Thymus (tissue), 11 donors: Measurements from ENCODE around the gene CDYL2. TPM values are rescaled to one million over a fixed set of nuclear protein-coding genes. Genes with fewer than 3 reads are reported as not detected.

Experiments used
- DNase-seq, 9 donors: peaks; one replicate each; pipeline ENCODE4 v3.0.0-alpha.2; 2013; ENCODE audit warnings: low spot score in 9 of 9, low read depth in 6 of 9, missing footprints in 1 of 9
- H3K27ac ChIP-seq, 2 donors: one replicate each; pipeline ENCODE4 v1.5.1; 2013; ENCODE audit warnings: control low read depth in 1 of 2, low read depth in 1 of 2, low read length in 1 of 2, mild to moderate bottlenecking in 1 of 2, moderate library complexity in 1 of 2
- H3K27me3 ChIP-seq, 2 donors: one replicate each; pipeline ENCODE4 v1.5.1; 2013; ENCODE audit warnings: low read length in 1 of 2; ENCODE audit not compliant: control insufficient read depth in 2 of 2, insufficient read depth in 1 of 2
- H3K36me3 ChIP-seq, 2 donors: one replicate each; pipeline ENCODE4 v1.5.1; 2013; ENCODE audit warnings: low read length in 1 of 2, mild to moderate bottlenecking in 1 of 2, moderate library complexity in 1 of 2; ENCODE audit not compliant: control insufficient read depth in 2 of 2, insufficient read depth in 2 of 2
- H3K4me1 ChIP-seq, 2 donors: one replicate each; pipeline ENCODE4 v1.5.1; 2013; ENCODE audit warnings: low read length in 2 of 2; ENCODE audit not compliant: control insufficient read depth in 2 of 2, insufficient read depth in 2 of 2
- H3K4me3 ChIP-seq, 2 donors: one replicate each; pipeline ENCODE4 v1.5.1; 2013; ENCODE audit warnings: low read length in 2 of 2, control low read depth in 1 of 2, mild to moderate bottlenecking in 1 of 2
- H3K9me3 ChIP-seq, 2 donors: one replicate each; pipeline ENCODE4 v1.5.1; 2013; ENCODE audit warnings: low read length in 1 of 2, mild to moderate bottlenecking in 1 of 2; ENCODE audit not compliant: control insufficient read depth in 2 of 2, insufficient read depth in 1 of 2
- WGBS: extraction: QIAGEN DNeasy Blood & Tissue Kit; methylation state at CpG from one replicate; pipeline ENCODE4 v1.1.7; 2013; 5-methylcytosine and 5-hydroxymethylcytosine counted together
- polyA plus RNA-seq: library from polyadenylated mRNA; stranded (reverse); fragments of 200-250 nt; gene quantifications from one replicate; pipeline ENCODE4 v1.2.3, GENCODE V29; 2013
- total RNA-seq: library from RNA; stranded (reverse); fragments of 120-200 nt; gene quantifications from one replicate; pipeline ENCODE4 v1.2.4, GENCODE V29; 2013
- donor health status: healthy.

CDYL2 gene
- total and polyA plus RNA-seq, 2 donors: 2.0 to 2.6 TPM

DNA sequence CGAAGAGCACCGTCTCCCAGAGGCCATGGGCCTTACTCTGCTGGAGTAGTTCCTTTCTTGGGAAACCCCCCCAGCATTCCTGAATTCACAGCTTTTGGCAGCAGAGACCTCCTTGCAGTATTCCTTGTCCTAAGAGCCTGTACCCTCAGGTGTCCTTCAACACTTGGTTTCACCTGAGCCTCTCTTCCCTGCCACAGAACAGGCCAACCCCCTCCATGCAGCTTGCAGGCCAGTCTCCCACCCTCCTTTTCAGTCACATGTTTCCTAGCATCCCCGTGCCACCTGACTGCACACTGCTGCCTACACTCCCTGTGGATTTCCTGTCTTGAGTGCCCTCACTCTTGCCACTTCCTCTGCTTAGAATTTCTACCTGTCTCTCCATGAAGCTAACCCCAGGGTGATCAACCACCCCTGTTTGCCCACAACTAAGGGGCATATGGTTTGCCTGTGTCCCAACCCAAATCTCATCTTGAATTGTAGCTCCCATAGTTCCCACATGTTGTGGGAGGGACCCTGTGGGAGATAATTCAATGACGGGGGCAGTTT lies 198.1 kb downstream of the CDYL2 start:
- Histone ChIP-seq H3K27ac (no peak overlapping the region), H3K9me3 (peaks cover 0 to 4% of the 10 kb centered on the region in 2 donors), H3K36me3 (no peaks in the 10 kb centered on the region), H3K4me1 (no peaks in the 10 kb centered on the region), H3K27me3 (no peaks in the 10 kb centered on the region), H3K4me3 (no peak overlapping the region)
- no peak for DNase-seq
- 68% methylated on average over 4 of the region's 4 CpGs for WGBS

DNA sequence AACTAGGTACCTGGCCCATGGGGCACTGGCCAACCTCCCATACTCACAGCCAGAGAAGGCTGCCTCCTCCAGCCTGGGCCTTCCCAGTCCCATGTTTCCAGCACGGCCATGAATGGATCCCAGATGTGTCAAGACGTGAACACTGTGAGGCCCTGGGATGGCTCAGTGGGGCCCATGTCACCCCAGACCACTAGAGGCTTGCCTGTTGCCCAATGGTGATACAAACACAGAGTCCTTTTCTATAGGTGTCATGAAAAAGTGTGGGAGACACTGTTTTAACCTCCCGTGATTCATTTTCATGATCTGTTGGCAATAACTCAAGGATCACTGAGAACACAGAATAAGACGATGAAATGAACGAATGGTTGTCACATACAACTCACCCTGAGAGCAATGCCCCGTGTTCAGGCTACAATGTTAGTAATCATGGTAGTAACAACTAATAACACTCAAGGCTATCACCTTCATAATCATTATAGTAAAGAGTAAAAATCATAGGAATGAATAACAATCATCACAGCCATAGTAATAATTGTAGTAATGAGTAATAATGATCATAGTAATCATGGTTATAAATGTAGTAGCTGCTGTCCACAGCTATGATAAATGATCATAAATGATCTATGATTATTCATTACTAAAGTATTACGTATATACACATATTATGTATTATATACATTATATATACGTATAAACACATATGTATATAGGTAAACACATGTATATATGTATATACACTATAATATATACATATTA lies 199.6 kb downstream of the CDYL2 start:
- Histone ChIP-seq H3K27ac (no peak overlapping the region), H3K27me3 (no peaks in the 10 kb centered on the region), H3K4me3 (no peak overlapping the region), H3K4me1 (no peaks in the 10 kb centered on the region), H3K36me3 (no peaks in the 10 kb centered on the region), H3K9me3 (peaks cover 0 to 4% of the 10 kb centered on the region in 2 donors)
- 97% methylated on average over 8 of the region's 8 CpGs for WGBS
- DNase-seq: no peak

DNA sequence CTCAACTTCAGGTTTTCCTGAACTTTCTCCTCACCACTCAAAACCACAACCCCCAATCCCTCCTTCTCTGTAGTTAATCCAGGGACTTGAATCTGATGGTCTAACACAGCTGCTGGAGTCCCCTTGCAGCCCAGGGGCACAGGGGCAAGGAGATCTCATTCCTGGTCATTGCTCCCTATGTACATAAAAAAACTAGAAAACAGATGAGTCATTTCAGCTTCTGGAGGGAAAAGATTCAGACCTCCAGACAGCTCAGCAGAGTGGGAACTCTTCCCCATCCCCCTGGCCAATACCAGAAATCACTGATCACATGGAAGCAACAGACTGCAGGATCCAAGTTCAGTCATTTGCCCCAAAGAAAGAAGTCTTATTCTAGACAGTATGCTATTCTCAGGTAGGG lies 201.5 kb downstream of the CDYL2 start:
- H3K9me3 ChIP-seq: peaks cover 0 to 4% of the 10 kb centered on the region in 2 donors
- H3K36me3 ChIP-seq: no peaks in the 10 kb centered on the region
- no peaks in the 10 kb centered on the region for H3K27me3 ChIP-seq
- H3K27ac ChIP-seq: no peak overlapping the region
- H3K4me1 ChIP-seq: no peaks in the 10 kb centered on the region
- H3K4me3 ChIP-seq: no peak overlapping the region
- no peak for DNase-seq

DNA sequence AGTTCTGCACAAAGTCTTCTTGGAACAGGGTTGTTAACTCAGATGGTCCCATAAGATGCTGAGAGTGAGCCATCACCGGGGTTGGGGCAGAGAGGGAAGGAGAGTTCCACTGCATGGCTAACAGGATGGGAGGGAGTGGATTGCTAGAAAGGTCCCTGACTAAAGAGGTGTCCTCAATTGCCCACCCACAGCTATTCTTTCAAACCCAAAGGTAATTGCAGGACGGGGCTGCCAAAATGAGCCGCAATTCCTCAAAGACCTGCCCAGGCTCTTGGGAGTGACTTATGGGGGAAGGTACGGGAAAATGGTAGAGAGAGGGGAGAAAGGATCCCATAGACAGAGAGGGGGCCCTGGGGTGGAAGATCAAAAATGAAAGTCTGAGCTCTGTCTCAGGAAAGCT lies 203.2 kb downstream of the CDYL2 start:
- Histone ChIP-seq H3K4me1 (no peaks in the 10 kb centered on the region), H3K36me3 (no peaks in the 10 kb centered on the region), H3K4me3 (no peak overlapping the region), H3K27ac (no peak overlapping the region), H3K27me3 (no peaks in the 10 kb centered on the region), H3K9me3 (peaks cover 0 to 4% of the 10 kb centered on the region in 2 donors)
- WGBS: 97% methylated on average over 4 of the region's 4 CpGs
- no peak for DNase-seq

DNA sequence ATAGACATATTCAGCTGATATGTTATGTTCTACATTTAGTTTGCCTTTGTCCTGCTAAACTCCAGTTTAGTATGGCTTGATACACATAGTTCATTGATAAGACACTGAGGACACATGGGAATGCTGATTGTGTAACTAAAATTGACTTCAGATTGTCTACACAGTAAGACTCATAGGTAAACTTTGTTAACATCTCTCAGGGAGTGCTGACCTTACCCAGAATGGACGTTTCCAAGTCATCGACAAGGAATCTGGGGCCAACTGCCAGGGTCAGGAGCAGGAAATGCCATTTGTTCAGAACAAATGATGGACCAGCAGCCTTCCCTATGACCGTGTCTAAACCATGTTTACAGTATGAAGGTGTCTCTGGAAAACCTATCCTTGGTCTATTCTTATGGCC lies 204.9 kb downstream of the CDYL2 start:
- H3K4me1 ChIP-seq: no peaks in the 10 kb centered on the region
- H3K27me3 ChIP-seq: no peaks in the 10 kb centered on the region
- H3K36me3 ChIP-seq: no peaks in the 10 kb centered on the region
- 96% methylated on average over 3 of the region's 3 CpGs for WGBS
- no peak overlapping the region for H3K4me3 ChIP-seq
- H3K27ac ChIP-seq: no peak overlapping the region
- no peak for DNase-seq
- H3K9me3 ChIP-seq: no peaks in the 10 kb centered on the region

DNA sequence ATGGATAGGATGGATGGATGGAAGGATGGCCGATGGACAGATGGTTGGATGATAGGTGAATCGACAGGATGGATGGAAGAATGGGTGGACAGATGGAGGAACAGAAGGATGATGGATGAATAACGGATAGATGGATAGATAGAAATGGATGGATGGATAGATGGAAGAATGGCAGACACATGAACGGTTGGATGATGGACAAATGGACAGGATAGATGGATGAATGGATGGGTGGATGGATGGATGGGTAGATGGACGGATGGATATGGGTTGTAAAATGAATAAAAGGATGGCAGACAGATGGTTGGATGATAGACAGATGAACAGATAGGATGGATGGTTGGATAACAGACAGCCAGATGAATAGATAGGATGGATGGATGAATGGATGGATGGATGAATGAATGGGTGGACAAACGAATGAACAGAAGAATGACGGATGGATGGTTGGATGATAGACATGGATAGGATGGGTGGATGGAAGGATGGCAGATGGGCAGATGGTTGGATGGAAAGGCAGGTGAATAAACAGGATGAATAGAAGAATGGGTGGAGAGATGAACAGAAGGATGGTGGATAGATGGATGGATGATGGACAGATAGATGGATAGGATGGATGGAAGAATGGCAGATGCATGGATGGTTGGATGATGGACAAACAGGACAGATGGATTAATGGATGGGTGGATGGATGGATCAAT lies 207.7 kb downstream of the CDYL2 start:
- no peaks in the 10 kb centered on the region for H3K27me3 ChIP-seq
- H3K27ac ChIP-seq: no peak overlapping the region
- 90% methylated on average over 7 of the region's 7 CpGs for WGBS
- no peak overlapping the region for H3K4me3 ChIP-seq
- no peak for DNase-seq
- no peaks in the 10 kb centered on the region for H3K9me3 ChIP-seq
- H3K36me3 ChIP-seq: no peaks in the 10 kb centered on the region
- H3K4me1 ChIP-seq: peaks cover 5 to 6% of the 10 kb centered on the region in 2 donors

DNA sequence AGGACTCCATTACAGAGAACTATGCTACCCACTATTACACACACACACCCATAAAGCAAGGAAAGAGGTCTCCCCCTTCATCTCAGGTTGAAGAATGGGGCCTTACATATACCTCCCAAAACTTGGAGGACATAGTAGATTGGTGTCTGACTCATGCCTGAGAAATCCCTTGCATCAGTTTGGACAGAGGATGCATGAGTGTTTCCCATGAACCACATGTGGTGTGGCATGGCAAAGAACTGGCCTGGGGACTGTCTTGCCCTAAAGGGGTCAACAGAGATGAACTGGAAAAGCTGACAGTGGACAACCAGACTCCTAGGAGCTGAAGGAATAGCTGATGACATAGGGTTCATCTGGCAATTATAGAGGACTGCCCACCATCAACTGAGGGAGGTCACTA lies 209.6 kb downstream of the CDYL2 start:
- Histone ChIP-seq H3K36me3 (no peaks in the 10 kb centered on the region), H3K27ac (no peak overlapping the region), H3K4me3 (no peak overlapping the region), H3K27me3 (no peaks in the 10 kb centered on the region), H3K4me1 (peaks cover 14% of the 10 kb centered on the region in 2 donors), H3K9me3 (no peaks in the 10 kb centered on the region)
- DNase-seq: no peak

DNA sequence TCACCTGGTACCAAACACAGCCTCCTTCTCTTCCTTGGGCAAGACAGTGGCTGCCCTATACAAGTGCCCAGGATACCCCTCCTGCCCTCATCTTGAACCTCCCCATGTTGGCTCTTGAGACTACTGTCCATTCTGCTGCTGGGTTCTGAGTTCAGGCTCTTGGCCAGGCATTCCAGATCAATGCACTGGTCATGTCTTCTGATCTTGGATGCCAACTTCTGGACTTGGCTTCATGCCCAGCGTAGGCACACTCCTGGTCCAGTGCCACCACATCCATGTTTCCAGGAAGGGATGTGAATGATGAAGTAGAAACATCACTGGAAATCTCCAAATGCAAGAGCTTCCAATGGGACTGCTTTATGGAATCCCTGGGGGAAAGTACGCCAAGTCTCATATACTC lies 212.1 kb downstream of the CDYL2 start:
- over 99% methylated on average over 2 of the region's 2 CpGs for WGBS
- Histone ChIP-seq H3K9me3 (no peaks in the 10 kb centered on the region), H3K36me3 (no peaks in the 10 kb centered on the region), H3K4me3 (no peak overlapping the region), H3K27me3 (peaks cover 0 to 3% of the 10 kb centered on the region in 2 donors), H3K4me1 (peaks cover 14% of the 10 kb centered on the region in 2 donors), H3K27ac (no peak overlapping the region)
- no peak for DNase-seq
